SU-DHL-6 (cell line): ENCODE measurements around the gene PRPF40A.
"Not testable (repeated sequence)": the region's sequence is repeated elsewhere in the genome, so short reads cannot be mapped to it uniquely, and the experiment has no call there.

Experiments used
- H2AFZ ChIP-seq: fragments of 200-600 bp; sonication (generic); 2 replicates; pipeline ENCODE4 v1.6.1; 2014; ENCODE audit warnings: low read depth, mild to moderate bottlenecking, moderate library complexity, mixed read lengths, antibody characterized with exemption, low read length; ENCODE audit not compliant: severe bottlenecking
- H3F3A ChIP-seq: fragments of 200-600 bp; shearing (Covaris generic); 2 replicates; pipeline ENCODE4 v1.6.0; 2016; ENCODE audit warnings: antibody characterized with exemption, mild to moderate bottlenecking; ENCODE audit not compliant: insufficient read depth
- H3K27ac ChIP-seq: fragments of 200-600 bp; sonication (generic); 2 replicates; pipeline ENCODE4 v1.5.1; 2016; ENCODE audit warnings: low read depth, mild to moderate bottlenecking, low read length, moderate library complexity, mixed read lengths
- H3K27me3 ChIP-seq: fragments of 200-600 bp; sonication (generic), shearing (Covaris generic); 2 replicates; pipeline ENCODE4 v1.6.0; 2014; ENCODE audit warnings: mild to moderate bottlenecking, low read length
- H3K36me3 ChIP-seq: fragments of 200-600 bp; sonication (generic); 2 replicates; pipeline ENCODE4 v1.6.1; 2014; ENCODE audit warnings: mild to moderate bottlenecking, low read length, mixed read lengths
- H3K4me2 ChIP-seq: fragments of 300-600, 200-600 bp; shearing (Covaris generic), sonication (generic); 2 replicates; pipeline ENCODE4 v1.6.0; 2014; ENCODE audit warnings: low read length, low read depth, mild to moderate bottlenecking; ENCODE audit not compliant: poor library complexity, severe bottlenecking
- H3K4me3 ChIP-seq: fragments of 200-600 bp; sonication (generic); 2 replicates; pipeline ENCODE4 v1.5.1; 2014; ENCODE audit warnings: antibody characterized with exemption, low read length, mild to moderate bottlenecking, mixed read lengths; ENCODE audit not compliant: insufficient read depth, poor library complexity, severe bottlenecking
- H3K79me2 ChIP-seq: fragments of 200-600 bp; sonication (generic); 2 replicates; pipeline ENCODE4 v1.6.1; 2014; ENCODE audit warnings: mild to moderate bottlenecking, low read length, moderate library complexity; ENCODE audit not compliant: insufficient read depth
- H3K9ac ChIP-seq: fragments of 200-600 bp; sonication (generic); 2 replicates; pipeline ENCODE4 v1.7.0; 2014; ENCODE audit warnings: mild to moderate bottlenecking, low read length
- H3K9me2 ChIP-seq: fragments of 200-600 bp; sonication (generic); replicated peaks from 2 replicates; pipeline ENCODE4 v1.6.1; 2014; ENCODE audit warnings: low read length; ENCODE audit not compliant: insufficient read depth
- H3K9me3 ChIP-seq: fragments of 200-600 bp; sonication (generic); 2 replicates; pipeline ENCODE4 v1.6.1; 2014; ENCODE audit warnings: low read length, mixed read lengths; ENCODE audit not compliant: insufficient read depth
- H4K20me1 ChIP-seq: fragments of 200-600 bp; sonication (generic); 2 replicates; pipeline ENCODE4 v1.6.1; 2014; ENCODE audit warnings: low read depth, mild to moderate bottlenecking, antibody characterized with exemption, low read length, moderate library complexity, mixed read lengths
- EZH2phosphoT487 ChIP-seq: fragments of 200-600 bp; sonication (generic), shearing (Covaris generic); conservative IDR thresholded peaks from 2 replicates; pipeline ENCODE4 v1.6.1; 2018; ENCODE audit warnings: mild to moderate bottlenecking, antibody characterized with exemption, low read length, moderate library complexity, mixed read lengths
- TF ChIP-seq, protein P1 (sequence below): fragments of 200-600 bp; sonication (generic); IDR thresholded peaks from one replicate; pipeline ENCODE4 v1.5.1; 2017; ENCODE audit warnings: antibody characterized with exemption, mild to moderate bottlenecking, low read length, moderate library complexity; ENCODE audit not compliant: insufficient read depth, poor library complexity, severe bottlenecking

PRPF40A gene

DNA sequence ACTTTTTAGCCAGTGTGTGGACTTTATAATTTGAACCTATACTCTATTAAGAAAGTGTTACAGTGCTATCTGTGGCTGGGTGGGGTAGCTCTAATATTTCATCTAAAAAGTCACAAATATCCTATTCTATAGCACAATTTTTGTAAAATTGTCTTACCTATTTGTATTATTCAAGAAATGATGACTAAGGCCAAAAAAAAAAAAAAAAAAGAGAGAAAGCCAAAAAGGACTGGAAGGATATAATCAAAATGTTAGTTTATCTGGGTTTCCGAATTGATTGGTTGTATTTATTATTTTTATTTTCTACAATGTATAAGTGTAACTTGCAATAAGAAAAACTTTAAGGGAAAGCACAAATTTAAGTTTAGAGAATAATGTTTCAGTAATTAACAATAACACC is 6.7 kb upstream of the PRPF40A start:
- H3K9me3 ChIP-seq: no peaks in the 10 kb centered on the region
- H3K27me3 ChIP-seq: no peaks in the 10 kb centered on the region
- TF ChIP-seq, protein P1, sequence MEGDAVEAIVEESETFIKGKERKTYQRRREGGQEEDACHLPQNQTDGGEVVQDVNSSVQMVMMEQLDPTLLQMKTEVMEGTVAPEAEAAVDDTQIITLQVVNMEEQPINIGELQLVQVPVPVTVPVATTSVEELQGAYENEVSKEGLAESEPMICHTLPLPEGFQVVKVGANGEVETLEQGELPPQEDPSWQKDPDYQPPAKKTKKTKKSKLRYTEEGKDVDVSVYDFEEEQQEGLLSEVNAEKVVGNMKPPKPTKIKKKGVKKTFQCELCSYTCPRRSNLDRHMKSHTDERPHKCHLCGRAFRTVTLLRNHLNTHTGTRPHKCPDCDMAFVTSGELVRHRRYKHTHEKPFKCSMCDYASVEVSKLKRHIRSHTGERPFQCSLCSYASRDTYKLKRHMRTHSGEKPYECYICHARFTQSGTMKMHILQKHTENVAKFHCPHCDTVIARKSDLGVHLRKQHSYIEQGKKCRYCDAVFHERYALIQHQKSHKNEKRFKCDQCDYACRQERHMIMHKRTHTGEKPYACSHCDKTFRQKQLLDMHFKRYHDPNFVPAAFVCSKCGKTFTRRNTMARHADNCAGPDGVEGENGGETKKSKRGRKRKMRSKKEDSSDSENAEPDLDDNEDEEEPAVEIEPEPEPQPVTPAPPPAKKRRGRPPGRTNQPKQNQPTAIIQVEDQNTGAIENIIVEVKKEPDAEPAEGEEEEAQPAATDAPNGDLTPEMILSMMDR: no peak
- TF ChIP-seq EZH2phosphoT487: no peak
- H3K4me2 ChIP-seq: peak overlapping the region; percentile 27
- peaks cover 87% of the 10 kb centered on the region for H3K79me2 ChIP-seq
- H4K20me1 ChIP-seq: peaks cover 7% of the 10 kb centered on the region; the same call in 1 of the 2 replicates
- H3F3A ChIP-seq: peaks cover 11% of the 10 kb centered on the region; the same call in 1 of the 2 replicates
- H3K9me2 ChIP-seq: no peaks in the 10 kb centered on the region
- H3K4me3 ChIP-seq: no peak overlapping the region
- H3K27ac ChIP-seq: no peak overlapping the region
- H3K36me3 ChIP-seq: peaks cover 30% of the 10 kb centered on the region
- no peak overlapping the region for H3K9ac ChIP-seq
- H2AFZ ChIP-seq: no peak overlapping the region

DNA sequence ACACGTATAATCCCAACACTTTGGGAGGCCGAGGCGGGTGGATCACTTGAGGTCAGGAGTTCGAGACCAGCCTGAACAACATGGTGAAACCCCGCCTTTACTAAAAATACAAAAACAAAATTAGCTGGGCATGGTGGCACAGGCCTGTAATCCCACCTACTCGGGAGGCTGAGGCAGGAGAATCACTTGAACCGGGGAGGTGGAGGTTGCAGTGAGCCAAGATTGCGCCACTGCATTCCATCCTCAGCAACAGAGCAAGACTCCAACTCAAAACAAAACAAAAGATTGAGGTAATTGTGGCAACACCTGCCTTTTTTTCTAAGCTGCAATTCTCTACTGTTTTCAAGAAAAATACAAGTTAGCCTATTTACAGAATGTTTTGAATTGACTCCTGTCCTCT is 5.4 kb upstream of the PRPF40A start:
- Histone ChIP-seq H3F3A (peaks cover 11% of the 10 kb centered on the region; the same call in 1 of the 2 replicates), H3K36me3 (peaks cover 30% of the 10 kb centered on the region), H3K79me2 (peaks cover 86% of the 10 kb centered on the region), H3K4me2 (peak overlapping the region; percentile 27)
- not testable (repeated sequence) for H3K9me3 ChIP-seq, H3K9me2 ChIP-seq, H3K4me3 ChIP-seq, H3K27me3 ChIP-seq, H2AFZ ChIP-seq, H4K20me1 ChIP-seq, H3K9ac ChIP-seq, H3K27ac ChIP-seq

DNA sequence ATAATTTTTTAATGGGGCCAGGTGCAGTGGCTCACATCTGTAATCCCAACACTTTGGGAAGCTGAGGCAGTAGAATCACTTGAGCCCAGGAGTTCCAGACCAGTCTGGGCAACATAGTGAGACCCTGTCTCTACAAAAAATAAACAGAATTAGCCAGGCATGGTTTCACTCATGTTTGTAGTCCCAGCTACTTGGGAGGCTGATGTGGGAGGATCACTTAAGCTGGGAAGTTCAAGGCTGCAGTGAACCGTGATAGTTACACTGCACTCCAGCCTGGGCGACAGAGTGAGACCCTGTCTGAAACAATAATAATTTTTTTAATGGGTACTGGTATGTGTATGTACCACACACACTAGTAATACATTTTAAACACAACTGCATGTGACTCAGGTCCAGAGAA is 3.5 kb upstream of the PRPF40A start:
- H3K9ac ChIP-seq: peak overlapping the region; percentile 95; the same call in 1 of the 2 replicates
- H3K4me2 ChIP-seq: peak overlapping the region; percentile 95
- no peaks in the 10 kb centered on the region for H3K9me3 ChIP-seq
- no peaks in the 10 kb centered on the region for H3K27me3 ChIP-seq
- TF ChIP-seq EZH2phosphoT487: no peak
- TF ChIP-seq, protein P1: no peak
- peaks cover 81% of the 10 kb centered on the region for H3K79me2 ChIP-seq
- H3K36me3 ChIP-seq: peaks cover 28% of the 10 kb centered on the region
- no peak overlapping the region for H2AFZ ChIP-seq
- H3K4me3 ChIP-seq: no peak overlapping the region
- H3K9me2 ChIP-seq: no peaks in the 10 kb centered on the region
- H3F3A ChIP-seq: peaks cover 11% of the 10 kb centered on the region; the same call in 1 of the 2 replicates
- no peak overlapping the region for H3K27ac ChIP-seq
- peaks cover 8% of the 10 kb centered on the region for H4K20me1 ChIP-seq

DNA sequence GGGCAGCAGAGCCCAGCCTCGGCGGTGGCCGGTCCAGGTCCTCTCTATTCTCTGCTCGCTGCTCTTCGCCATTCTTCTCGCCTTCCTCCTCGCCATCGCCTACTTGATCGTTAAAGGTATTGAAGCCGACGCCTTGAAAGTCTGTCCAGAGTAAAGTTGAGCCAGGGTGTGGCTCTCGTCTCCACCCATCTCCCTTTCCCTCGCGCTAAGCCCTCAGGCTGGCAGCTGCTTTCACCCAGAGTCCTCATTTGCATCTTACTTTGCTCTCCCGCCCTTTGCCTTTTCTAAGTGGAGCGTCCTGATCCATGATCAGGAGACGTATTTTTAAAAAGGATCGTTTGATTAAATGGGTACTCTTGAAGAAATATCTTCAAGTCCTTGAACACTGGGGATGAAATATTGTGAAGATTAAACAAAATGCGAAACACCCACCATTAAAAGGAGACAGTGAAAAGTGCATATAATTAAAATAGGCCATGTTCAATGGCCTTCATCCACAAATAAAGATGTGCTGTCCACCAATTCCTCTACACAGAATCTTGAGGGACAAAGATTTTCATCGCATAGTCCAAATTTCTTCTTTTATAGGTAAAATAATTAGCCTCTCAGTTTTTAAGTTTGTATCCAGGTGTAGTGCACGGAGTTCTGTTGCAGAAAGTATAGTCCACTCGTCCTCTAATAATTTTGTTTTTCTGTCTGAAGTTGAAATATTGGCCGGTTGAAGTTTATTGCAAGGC is 1.8 kb upstream of the PRPF40A start:
- no peaks in the 10 kb centered on the region for H3K9me2 ChIP-seq
- TF ChIP-seq, protein P1: no peak
- TF ChIP-seq EZH2phosphoT487: no peak
- H3K4me3 ChIP-seq: peak overlapping the region; percentile 94
- H3K27ac ChIP-seq: peak overlapping the region; percentile 90
- peaks cover 24% of the 10 kb centered on the region for H4K20me1 ChIP-seq
- peaks cover 36% of the 10 kb centered on the region for H3K36me3 ChIP-seq
- no peaks in the 10 kb centered on the region for H3K9me3 ChIP-seq
- H3K4me2 ChIP-seq: peak overlapping the region; percentile 95
- peak overlapping the region; percentile 95 for H3K9ac ChIP-seq
- peak overlapping the region; percentile 94 for H2AFZ ChIP-seq
- H3K79me2 ChIP-seq: peaks cover 82% of the 10 kb centered on the region
- H3F3A ChIP-seq: peaks cover 11% of the 10 kb centered on the region; the same call in 1 of the 2 replicates
- no peaks in the 10 kb centered on the region for H3K27me3 ChIP-seq
